ENCODE results near the gene DGKB. TPM values are rescaled to one million over a fixed set of nuclear protein-coding genes. Genes with fewer than 3 reads are reported as not detected.

Gene DGKB
- total RNA-seq, 1 experiment from 2014 or later, result not detected

DNA sequence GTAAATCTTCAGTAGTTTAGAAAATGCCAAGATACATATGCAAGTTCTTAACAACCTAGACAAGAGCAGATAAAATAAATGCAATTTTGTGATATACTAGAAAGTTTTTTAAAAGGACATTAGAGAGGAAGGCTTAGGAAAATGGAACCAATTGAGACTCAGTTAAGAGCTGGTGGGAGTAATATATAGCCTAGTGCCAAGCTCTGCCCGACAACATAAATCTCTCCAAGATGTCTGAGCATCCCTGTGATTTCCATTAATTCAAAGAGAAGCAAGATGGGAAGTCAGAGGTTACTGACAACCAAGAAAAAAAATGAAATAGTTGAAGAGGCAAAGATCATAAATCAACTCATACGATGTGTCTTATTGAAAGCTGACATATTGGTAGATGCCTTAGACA lies 74.5 kb downstream of the DGKB start:
- Mint-ChIP-seq H3K9me3 (ENCODE audit: unreplicated experiment) (no peaks in the 10 kb centered on the region), H3K4me1 (ENCODE audit: insufficient read depth, unreplicated experiment) (no peaks in the 10 kb centered on the region), H3K4me3 (ENCODE audit: unreplicated experiment) (no peak overlapping the region), H3K27me3 (ENCODE audit: insufficient read depth, unreplicated experiment) (peaks cover 88% of the 10 kb centered on the region), H3K36me3 (ENCODE audit: insufficient read depth, unreplicated experiment) (no peaks in the 10 kb centered on the region), H3K27ac (ENCODE audit: low read depth, unreplicated experiment) (no peak overlapping the region)
- intact Hi-C loops (cut with micrococcal nuclease), result no loop called here
- CTCF ChIA-PET, result no interaction called here
- TF ChIP-seq, protein P1, sequence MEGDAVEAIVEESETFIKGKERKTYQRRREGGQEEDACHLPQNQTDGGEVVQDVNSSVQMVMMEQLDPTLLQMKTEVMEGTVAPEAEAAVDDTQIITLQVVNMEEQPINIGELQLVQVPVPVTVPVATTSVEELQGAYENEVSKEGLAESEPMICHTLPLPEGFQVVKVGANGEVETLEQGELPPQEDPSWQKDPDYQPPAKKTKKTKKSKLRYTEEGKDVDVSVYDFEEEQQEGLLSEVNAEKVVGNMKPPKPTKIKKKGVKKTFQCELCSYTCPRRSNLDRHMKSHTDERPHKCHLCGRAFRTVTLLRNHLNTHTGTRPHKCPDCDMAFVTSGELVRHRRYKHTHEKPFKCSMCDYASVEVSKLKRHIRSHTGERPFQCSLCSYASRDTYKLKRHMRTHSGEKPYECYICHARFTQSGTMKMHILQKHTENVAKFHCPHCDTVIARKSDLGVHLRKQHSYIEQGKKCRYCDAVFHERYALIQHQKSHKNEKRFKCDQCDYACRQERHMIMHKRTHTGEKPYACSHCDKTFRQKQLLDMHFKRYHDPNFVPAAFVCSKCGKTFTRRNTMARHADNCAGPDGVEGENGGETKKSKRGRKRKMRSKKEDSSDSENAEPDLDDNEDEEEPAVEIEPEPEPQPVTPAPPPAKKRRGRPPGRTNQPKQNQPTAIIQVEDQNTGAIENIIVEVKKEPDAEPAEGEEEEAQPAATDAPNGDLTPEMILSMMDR (IDR thresholded peaks at IDR 0.05; ENCODE audit: unreplicated experiment), result no peak
- BruUV-seq (replicated peaks), result no TSS peak
- POLR2A ChIA-PET, result no interaction called here
- DNase-seq (ENCODE audit: unreplicated experiment), result no peak

DNA sequence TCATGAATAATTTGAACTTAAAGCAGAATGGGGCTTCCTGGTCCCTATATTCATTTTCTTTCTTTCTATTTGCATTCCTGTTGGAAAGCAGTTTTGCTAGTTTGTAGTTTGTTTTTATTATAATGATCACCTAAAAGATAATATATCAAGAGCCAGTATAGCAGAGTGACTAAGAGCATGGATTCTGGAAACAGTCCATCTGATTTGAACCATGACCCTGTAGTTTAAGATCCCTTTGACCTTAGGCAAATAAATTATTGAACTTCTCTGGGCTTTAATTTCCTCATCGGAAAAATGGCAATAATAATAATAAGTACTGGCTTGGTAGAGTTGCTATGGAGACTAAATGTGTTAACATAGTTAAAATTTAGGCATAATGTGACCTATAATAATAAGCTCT lies 76.1 kb downstream of the DGKB start:
- POLR2A ChIA-PET, result no interaction called here
- no peaks in the 10 kb centered on the region for H3K4me1 Mint-ChIP-seq (ENCODE audit: insufficient read depth, unreplicated experiment)
- no TSS peak for BruUV-seq (replicated peaks)
- DNase-seq (ENCODE audit: unreplicated experiment), result no peak
- no peak overlapping the region for H3K27ac Mint-ChIP-seq (ENCODE audit: low read depth, unreplicated experiment)
- intact Hi-C loops (cut with micrococcal nuclease), result no loop called here
- H3K27me3 Mint-ChIP-seq (ENCODE audit: insufficient read depth, unreplicated experiment), result peaks cover 86% of the 10 kb centered on the region
- TF ChIP-seq, protein P1 (IDR thresholded peaks at IDR 0.05; ENCODE audit: unreplicated experiment), result no peak
- no peak overlapping the region for H3K4me3 Mint-ChIP-seq (ENCODE audit: unreplicated experiment)
- CTCF ChIA-PET, result no interaction called here
- no peaks in the 10 kb centered on the region for H3K9me3 Mint-ChIP-seq (ENCODE audit: unreplicated experiment)
- no peaks in the 10 kb centered on the region for H3K36me3 Mint-ChIP-seq (ENCODE audit: insufficient read depth, unreplicated experiment)

DNA sequence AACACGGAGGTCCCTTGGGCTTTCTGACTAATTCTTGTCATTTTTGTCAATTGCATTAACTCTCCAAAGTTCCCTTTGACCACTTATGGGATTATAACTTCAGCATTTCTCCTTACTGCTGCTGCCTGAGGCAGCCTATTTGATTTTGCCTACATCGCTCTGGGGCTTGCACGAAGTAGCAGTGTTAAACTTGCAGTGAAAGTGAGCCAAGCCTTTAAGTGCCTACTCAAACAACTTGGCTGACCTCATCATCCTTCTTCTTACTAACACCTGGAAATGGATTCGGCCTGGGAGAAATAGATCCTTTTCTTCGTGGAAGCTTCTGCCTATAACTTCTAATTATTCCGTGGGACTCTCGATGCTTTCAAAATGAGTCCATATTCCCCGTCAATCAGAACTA lies 76.6 kb downstream of the DGKB start:
- POLR2A ChIA-PET, result no interaction called here
- intact Hi-C loops (cut with micrococcal nuclease), result no loop called here
- Mint-ChIP-seq H3K9me3 (ENCODE audit: unreplicated experiment) (no peaks in the 10 kb centered on the region), H3K36me3 (ENCODE audit: insufficient read depth, unreplicated experiment) (no peaks in the 10 kb centered on the region), H3K27me3 (ENCODE audit: insufficient read depth, unreplicated experiment) (peaks cover 86% of the 10 kb centered on the region), H3K4me3 (ENCODE audit: unreplicated experiment) (no peak overlapping the region), H3K27ac (ENCODE audit: low read depth, unreplicated experiment) (no peak overlapping the region), H3K4me1 (ENCODE audit: insufficient read depth, unreplicated experiment) (no peaks in the 10 kb centered on the region)
- DNase-seq (ENCODE audit: unreplicated experiment), result no peak
- TF ChIP-seq, protein P1 (IDR thresholded peaks at IDR 0.05; ENCODE audit: unreplicated experiment), result no peak
- CTCF ChIA-PET, result no interaction called here
- BruUV-seq (replicated peaks), result no TSS peak

DNA sequence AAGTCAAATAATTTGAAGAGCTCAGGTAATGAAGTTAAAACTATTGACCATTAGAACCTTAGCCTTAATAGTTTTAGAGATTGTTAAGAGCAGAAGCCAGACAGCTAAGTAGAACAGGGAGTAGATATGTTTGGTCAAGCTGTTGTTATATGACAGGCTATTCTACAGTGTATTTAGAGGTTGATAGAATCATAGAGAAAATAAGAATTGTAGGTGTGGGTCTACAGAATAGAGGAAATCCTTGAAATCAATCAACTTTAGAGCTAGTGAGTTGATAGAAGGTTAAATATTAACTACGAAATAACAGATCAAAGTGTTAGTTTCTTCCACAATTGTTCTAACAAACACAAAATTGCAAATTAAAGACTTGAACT lies 80.1 kb downstream of the DGKB start:
- H3K27me3 Mint-ChIP-seq (ENCODE audit: insufficient read depth, unreplicated experiment), result peaks cover 68% of the 10 kb centered on the region
- no peak overlapping the region for H3K27ac Mint-ChIP-seq (ENCODE audit: low read depth, unreplicated experiment)
- CTCF ChIA-PET, result no interaction called here
- no TSS peak for BruUV-seq (replicated peaks)
- POLR2A ChIA-PET, result no interaction called here
- TF ChIP-seq, protein P1 (IDR thresholded peaks at IDR 0.05; ENCODE audit: unreplicated experiment), result no peak
- no peak overlapping the region for H3K4me3 Mint-ChIP-seq (ENCODE audit: unreplicated experiment)
- intact Hi-C loops (cut with micrococcal nuclease), result no loop called here
- H3K9me3 Mint-ChIP-seq (ENCODE audit: unreplicated experiment), result no peaks in the 10 kb centered on the region
- no peaks in the 10 kb centered on the region for H3K4me1 Mint-ChIP-seq (ENCODE audit: insufficient read depth, unreplicated experiment)
- H3K36me3 Mint-ChIP-seq (ENCODE audit: insufficient read depth, unreplicated experiment), result no peaks in the 10 kb centered on the region
- DNase-seq (ENCODE audit: unreplicated experiment), result no peak

All from MCF 10A (cell line).